Activated CD8-positive, alpha-beta memory T cell treated with anti-CD3 and anti-CD28 coated beads for 1 hour (primary cell): ENCODE data around the gene SLC31A2.

Source experiments
- DNase-seq, 2 donors: peaks; one replicate each; pipeline ENCODE4 v3.0.0-alpha.2; 2020; ENCODE audit warnings: low read depth in 1 of 2; ENCODE audit errors: extremely low read depth in 1 of 2

Gene SLC31A2

DNA sequence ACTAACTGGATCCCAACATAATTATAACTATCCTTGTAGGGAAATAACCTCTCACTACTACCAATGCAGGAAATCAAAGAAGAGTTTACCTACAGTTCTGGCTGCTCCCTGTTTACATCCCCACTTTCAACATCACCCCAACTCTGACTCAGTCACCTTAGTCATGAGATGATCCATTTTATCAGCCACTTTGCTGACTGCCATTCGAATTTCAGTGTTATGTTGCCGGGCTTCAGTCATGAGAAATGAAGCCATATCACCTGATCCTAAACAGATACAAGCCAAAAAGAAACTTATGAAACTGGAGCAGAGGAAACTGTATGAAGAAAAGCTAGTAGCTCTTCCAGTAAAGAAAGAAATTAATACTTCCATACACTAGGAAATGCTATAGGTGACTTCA, 33.7 kb downstream of the SLC31A2 start:
- no peak for DNase-seq

DNA sequence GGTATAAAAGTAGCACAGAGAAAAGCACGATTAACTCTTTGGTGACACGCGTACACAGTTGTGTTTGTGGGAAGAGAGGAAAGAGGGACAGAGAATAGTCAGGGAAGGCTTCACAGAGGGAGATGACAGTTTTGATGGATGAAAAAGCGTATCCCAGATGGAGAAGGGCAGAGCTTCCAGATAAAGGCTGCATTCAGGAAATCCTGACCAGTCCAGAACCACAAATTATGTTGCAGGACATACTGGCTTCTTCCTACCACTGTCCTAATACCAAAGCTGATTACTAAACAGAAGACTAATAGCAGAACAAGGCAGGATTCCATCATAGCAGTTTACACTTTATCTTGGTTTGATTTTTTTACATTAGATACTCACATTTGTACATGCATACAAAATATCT, 34.5 kb downstream of the SLC31A2 start:
- DNase-seq: no peak

DNA sequence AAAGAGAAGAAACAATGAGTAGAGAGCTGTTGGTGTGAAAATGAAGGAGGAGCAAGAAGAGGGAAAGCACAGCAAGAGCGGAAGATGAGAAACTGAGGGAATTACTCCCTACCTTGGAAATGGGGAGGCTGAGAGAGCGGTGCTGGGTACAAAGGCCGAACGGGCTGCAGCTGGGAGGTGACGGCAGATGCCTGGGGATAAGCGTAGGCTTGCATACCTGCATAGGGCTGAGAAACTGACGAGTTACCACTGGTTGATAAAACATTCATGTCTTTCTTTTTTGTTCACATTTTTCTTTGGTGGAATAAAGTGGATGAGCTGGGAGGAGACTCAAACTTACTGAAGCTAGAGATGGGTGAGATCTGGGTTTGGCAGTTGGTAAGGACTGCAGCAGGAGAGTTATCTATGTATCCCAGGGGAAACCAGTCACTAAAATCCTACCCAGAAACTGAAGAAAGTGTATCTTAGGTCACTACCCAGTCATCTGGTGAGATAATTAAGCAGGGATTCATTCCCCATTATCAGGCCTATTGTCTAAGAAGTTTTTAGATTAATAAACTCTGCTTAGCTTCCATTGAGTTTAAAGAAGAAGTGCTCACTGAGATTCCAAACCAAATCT, 35.4 kb downstream of the SLC31A2 start:
- no peak for DNase-seq

DNA sequence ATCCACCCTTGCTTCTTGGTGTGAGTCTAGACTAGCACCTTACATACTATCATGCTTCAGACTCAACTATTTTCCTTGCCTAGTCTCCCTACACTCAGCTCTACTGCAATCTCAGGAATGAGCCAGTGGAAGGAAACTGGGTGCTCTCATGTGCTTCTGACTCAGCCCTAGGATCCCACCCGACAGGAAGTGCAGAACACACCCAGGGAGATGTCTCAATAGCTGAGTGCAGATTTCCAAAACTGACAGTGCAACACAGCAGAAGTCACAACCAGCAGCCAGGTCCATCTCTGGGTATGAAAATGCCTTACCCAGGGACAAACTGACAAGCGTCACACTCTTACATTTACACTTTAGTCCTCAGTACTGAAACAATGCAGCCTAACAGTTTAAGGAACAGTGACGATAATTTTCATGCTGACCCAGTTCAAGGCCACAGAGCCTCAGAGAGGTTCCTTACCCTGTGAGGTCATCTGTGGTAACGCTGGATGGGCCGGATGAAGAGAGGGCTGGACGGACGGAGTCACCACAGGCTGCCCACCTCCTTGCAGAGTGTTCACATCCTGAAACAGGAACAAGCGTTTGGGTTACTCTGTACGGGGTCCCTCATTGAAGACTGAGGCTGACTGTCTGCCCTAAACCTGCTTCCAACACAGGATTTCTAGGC, 37.3 kb downstream of the SLC31A2 start:
- no peak for DNase-seq

DNA sequence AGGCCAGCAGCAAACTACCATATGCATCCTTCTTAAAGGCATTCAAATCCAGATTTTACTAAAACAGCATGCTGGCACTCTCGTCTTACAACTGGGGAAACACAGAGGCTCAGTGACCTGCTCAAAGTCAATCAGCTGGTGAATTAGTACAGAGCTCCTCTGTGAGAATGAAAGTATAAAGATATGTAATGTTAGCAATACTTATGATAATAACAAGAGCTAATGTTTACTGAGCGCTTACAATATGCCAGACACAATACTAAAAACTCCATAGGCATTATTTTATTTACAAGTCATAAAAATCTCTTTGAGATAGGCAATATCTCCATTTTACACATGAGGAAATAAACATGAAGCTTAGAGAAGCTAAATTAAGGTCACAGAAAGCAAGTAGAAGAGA, 41.6 kb downstream of the SLC31A2 start:
- no peak for DNase-seq

DNA sequence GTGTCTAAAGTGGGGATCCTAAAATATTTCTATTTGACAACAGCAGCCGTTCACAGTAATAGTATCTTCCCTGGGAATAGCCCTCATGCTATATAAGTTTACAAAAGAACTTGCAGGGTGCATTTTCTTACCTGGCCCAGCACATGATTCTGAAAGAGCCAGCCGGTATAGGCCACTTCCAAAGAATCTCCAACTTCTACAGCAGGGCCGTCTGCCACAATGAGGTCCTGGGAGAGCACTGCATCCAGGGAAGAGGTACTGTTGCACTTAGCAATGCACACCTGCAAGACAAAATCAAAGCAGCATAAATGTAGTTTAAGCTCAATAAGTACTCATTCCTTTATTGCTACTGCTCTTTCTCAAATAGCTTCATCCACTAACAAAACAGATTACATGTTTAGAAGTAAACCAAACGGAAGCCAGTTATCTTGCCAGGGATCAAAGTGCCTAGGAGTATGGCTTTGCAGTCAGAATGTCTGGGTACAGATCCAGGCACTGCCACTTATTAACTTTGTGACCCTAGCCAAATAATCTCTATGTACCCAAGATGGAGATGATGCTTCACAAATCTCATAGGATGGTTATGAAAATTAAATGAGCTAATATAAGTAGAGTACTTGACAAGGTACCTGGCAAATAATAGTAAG, 49.0 kb downstream of the SLC31A2 start:
- DNase-seq: no peak

DNA sequence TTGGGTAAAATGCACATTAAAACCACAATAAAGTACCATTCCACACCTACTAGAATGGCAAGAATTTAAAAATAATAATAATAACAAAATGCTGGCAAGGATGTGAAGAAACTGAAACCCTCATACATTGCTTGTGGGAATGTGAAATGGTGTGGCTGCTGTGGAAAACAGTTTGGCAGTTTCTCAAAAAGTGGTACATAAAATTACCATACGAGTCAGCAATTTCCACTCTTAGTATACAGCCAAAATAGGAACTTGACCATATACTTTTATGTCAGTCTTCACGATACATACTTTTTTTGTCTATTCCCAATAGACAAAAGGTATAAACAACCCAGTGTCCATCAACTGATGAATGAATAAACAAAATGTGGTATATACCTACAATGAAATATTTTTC, 54.6 kb downstream of the SLC31A2 start:
- DNase-seq: no peak

DNA sequence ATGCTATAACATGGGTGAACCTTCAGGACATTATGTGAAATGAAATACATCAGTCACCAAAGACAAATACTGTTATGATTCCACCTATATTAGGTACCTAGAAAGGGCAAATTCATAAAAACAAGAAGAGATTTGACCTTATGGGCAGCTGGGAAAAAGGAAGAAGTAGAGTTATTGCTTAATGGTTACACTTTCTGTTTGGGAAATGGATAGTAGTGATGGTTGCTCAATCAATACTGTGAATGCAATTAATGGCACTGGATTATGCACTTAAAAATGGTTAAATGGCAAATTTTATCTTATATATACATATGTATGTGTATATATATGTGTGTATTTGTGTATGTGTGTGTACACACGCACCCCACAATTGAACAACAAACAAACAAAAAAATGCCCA, 55.1 kb downstream of the SLC31A2 start:
- no peak for DNase-seq

DNA sequence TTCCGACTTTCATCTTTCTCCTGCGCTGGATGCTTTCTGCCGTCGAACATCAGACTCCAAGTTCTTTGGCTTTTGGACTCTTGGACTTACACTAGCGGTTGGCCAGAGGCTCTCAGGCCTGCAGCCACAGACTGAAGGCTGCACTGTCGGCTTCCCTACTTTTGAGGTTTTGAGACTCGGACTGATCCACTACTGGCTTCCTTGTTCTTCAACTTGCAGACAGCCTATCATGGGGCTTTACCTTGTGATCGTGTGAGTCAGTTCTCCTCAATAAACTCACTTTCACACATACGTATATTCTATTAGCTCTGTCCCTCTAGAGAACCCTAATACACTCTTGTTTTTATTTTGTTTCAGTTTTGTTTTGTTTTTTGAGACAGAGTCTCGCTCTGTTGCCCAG, 60.0 kb downstream of the SLC31A2 start:
- no peak for DNase-seq
